GM23338 (cell line): ENCODE results near the gene TCL1A. TPM values are rescaled to one million over a fixed set of nuclear protein-coding genes. Genes with fewer than 3 reads are reported as not detected.

Source experiments
- ATAC-seq: fragments of 200-7000 bp; cut with Tn5 transposase; 3 replicates; pipeline ENCODE4 v1.9.1; 2020
- DNase-seq: peaks from one replicate; pipeline ENCODE4 v3.0.0-alpha.2; 2015; ENCODE audit warnings: low spot score
- H2AFZ ChIP-seq: fragments of 200-600 bp; sonication (generic); 2 replicates; pipeline ENCODE4 v1.8.0; 2016; ENCODE audit warnings: antibody characterized with exemption, mild to moderate bottlenecking, moderate library complexity
- H3F3A ChIP-seq: fragments of 200-600 bp; sonication (generic); replicated peaks from 2 replicates; pipeline ENCODE4 v1.8.0; 2017; ENCODE audit warnings: antibody characterized with exemption, mixed run types, low read depth
- H3K27ac ChIP-seq: fragments of 200-600 bp; sonication (generic); 2 replicates; pipeline ENCODE4 v1.6.1; 2016; ENCODE audit warnings: low read depth
- H3K27me3 ChIP-seq: fragments of 200-600 bp; sonication (generic); 2 replicates; pipeline ENCODE4 v1.8.0; 2016; ENCODE audit warnings: mild to moderate bottlenecking, mixed run types, moderate library complexity; ENCODE audit not compliant: insufficient read depth
- H3K36me3 ChIP-seq: fragments of 200-600 bp; sonication (generic); 2 replicates; pipeline ENCODE4 v1.8.0; 2016; ENCODE audit warnings: mild to moderate bottlenecking; ENCODE audit not compliant: insufficient read depth
- H3K4me1 ChIP-seq: fragments of 200-600 bp; sonication (generic); 2 replicates; pipeline ENCODE4 v1.8.0; 2016; ENCODE audit warnings: mild to moderate bottlenecking, moderate library complexity; ENCODE audit not compliant: insufficient read depth
- H3K4me2 ChIP-seq: fragments of 200-600 bp; sonication (generic); 2 replicates; pipeline ENCODE4 v1.7.1; 2017; ENCODE audit warnings: mixed run types
- H3K4me3 ChIP-seq: fragments of 200-600 bp; sonication (generic); 2 replicates; pipeline ENCODE4 v1.6.1; 2016; ENCODE audit warnings: mixed run types
- H3K79me2 ChIP-seq: fragments of 200-600 bp; sonication (generic); replicated peaks from 2 replicates; pipeline ENCODE4 v1.8.0; 2017; ENCODE audit warnings: mild to moderate bottlenecking; ENCODE audit not compliant: insufficient read depth
- H3K9me2 ChIP-seq: fragments of 200-600 bp; sonication (generic); 2 replicates; pipeline ENCODE4 v1.8.0; 2017; ENCODE audit not compliant: insufficient read depth
- H4K20me1 ChIP-seq: fragments of 200-600 bp; sonication (generic); replicated peaks from 2 replicates; pipeline ENCODE4 v1.8.0; 2017; ENCODE audit warnings: mild to moderate bottlenecking; ENCODE audit not compliant: insufficient read depth
- H3K27ac Mint-ChIP-seq: 2 replicates; pipeline ENCODE4 v1.8.0; 2020; ENCODE audit warnings: inconsistent platforms, mild to moderate bottlenecking, moderate library complexity, mixed read lengths
- H3K27me3 Mint-ChIP-seq: 3 replicates; pipeline ENCODE4 v1.8.0; 2022; ENCODE audit warnings: low read depth, mild to moderate bottlenecking, moderate library complexity, mixed read lengths, inconsistent platforms; ENCODE audit not compliant: insufficient read depth, poor library complexity
- H3K36me3 Mint-ChIP-seq: 3 replicates; pipeline ENCODE4 v1.8.0; 2021; ENCODE audit warnings: low read depth, mild to moderate bottlenecking, inconsistent platforms, moderate library complexity, mixed read lengths
- H3K4me1 Mint-ChIP-seq: 3 replicates; pipeline ENCODE4 v1.8.0; 2020; ENCODE audit warnings: mild to moderate bottlenecking, inconsistent platforms, mixed read lengths
- H3K4me3 Mint-ChIP-seq: 3 replicates; pipeline ENCODE4 v1.8.0; 2021; ENCODE audit warnings: moderate library complexity, mild to moderate bottlenecking, inconsistent platforms, mixed read lengths
- H3K9me3 Mint-ChIP-seq: 3 replicates; pipeline ENCODE4 v1.8.0; 2020; ENCODE audit warnings: moderate library complexity, mild to moderate bottlenecking, inconsistent platforms, mixed read lengths
- CREB1 ChIP-seq: fragments of 250-450 bp; sonication (Bioruptor Pico); IDR thresholded peaks from 2 replicates; pipeline ENCODE4 v1.5.0; 2020; ENCODE audit warnings: low read depth, mild to moderate bottlenecking, moderate library complexity
- EZH2 ChIP-seq: fragments of 200-600 bp; sonication (generic); IDR thresholded peaks from one replicate; pipeline ENCODE4 v1.8.0; 2017; ENCODE audit warnings: antibody characterized with exemption, mild to moderate bottlenecking, low read depth; ENCODE audit not compliant: unreplicated experiment
- EZH2phosphoT487 ChIP-seq: fragments of 200-600 bp; sonication (generic); IDR thresholded peaks from one replicate; pipeline ENCODE4 v1.8.1; 2018; ENCODE audit warnings: antibody characterized with exemption; ENCODE audit not compliant: unreplicated experiment
- JUNB ChIP-seq: IDR thresholded peaks from one replicate; pipeline ENCODE4 v1.6.1; 2016; ENCODE audit warnings: antibody characterized with exemption; ENCODE audit not compliant: unreplicated experiment
- NANOG ChIP-seq: IDR thresholded peaks from 2 replicates; pipeline ENCODE4 v1.6.1; 2016; ENCODE audit warnings: antibody characterized with exemption, borderline replicate concordance
- POLR2AphosphoS5 ChIP-seq: IDR thresholded peaks from 2 replicates; pipeline ENCODE4 v1.6.1; 2016; ENCODE audit warnings: antibody characterized with exemption, low read depth
- STAT1 ChIP-seq: IDR thresholded peaks from one replicate; pipeline ENCODE4 v1.6.1; 2016; ENCODE audit warnings: antibody characterized with exemption; ENCODE audit not compliant: unreplicated experiment
- ZNF114 ChIP-seq: fragments of 250-450 bp; sonication (Bioruptor Pico); IDR thresholded peaks from 2 replicates; pipeline ENCODE4 v1.5.0; 2020; ENCODE audit warnings: mild to moderate bottlenecking, moderate library complexity
- ZNF331 ChIP-seq: fragments of 250-450 bp; sonication (Bioruptor Pico); IDR thresholded peaks from 2 replicates; pipeline ENCODE4 v1.5.0; 2020; ENCODE audit warnings: low read depth, mild to moderate bottlenecking, moderate library complexity
- polyA plus RNA-seq: library from polyadenylated mRNA; unstranded; fragments of >200 nt; fragmentation: Nextera tagmentation; extraction: Ambion mirVana; gene quantifications from 2 replicates; pipeline ENCODE4 v1.2.1, GENCODE V29; 2016
- total RNA-seq: library from RNA; depleted of rRNA; stranded (reverse); fragments of >200 nt; shearing (Covaris generic); gene quantifications from 2 replicates; pipeline ENCODE4 v1.2.3, GENCODE V29; 2014
- TF ChIP-seq, protein P1 (sequence below), 2 experiments: fragments of 200-600 bp in 1 of 2; sonication (generic) in 1 of 2; conservative IDR thresholded peaks; 2 replicates each; pipeline versions ENCODE4 v1.5.1 to v1.6.1; 2016 to 2017; ENCODE audit warnings: antibody characterized with exemption in 2 of 2, low read depth in 2 of 2, mild to moderate bottlenecking in 2 of 2, moderate library complexity in 1 of 2
- TF ChIP-seq, protein P2 (sequence below): fragments of 250-450 bp; sonication (Bioruptor Pico); IDR thresholded peaks from 2 replicates; pipeline ENCODE4 v1.5.0; 2020; ENCODE audit warnings: mild to moderate bottlenecking, moderate library complexity
- TF ChIP-seq, protein P3 (sequence below): IDR thresholded peaks from 2 replicates; pipeline ENCODE4 v1.6.1; 2016; ENCODE audit warnings: antibody characterized with exemption
- TF ChIP-seq, protein P4 (sequence below): IDR thresholded peaks from one replicate; pipeline ENCODE4 v1.6.1; 2018; ENCODE audit warnings: antibody characterized with exemption; ENCODE audit not compliant: unreplicated experiment

The TCL1A gene
- total and polyA plus RNA-seq, 2 experiments from 2014 or later = 3.6 to 5.3 TPM

DNA sequence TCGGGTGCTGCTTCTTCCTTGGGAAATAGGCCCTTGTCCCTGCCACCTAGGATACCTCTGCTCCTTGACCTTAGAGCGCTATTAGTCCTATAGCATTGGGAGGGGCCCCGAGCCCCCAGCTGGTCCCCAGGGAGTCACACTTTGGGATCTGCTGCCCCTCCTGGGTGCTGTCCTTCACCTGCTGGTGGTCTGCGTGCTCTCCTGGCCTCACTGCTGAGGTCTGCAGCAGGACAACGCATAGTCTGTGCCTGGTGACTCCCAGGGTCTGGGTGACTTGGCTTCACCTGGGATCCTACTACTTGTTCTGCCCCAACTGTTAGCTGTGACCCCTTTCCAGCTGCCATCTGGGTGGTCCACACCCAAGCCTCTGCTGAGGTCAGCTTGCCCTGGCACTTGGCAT, 18.9 kb downstream of the TCL1A start:
- peaks cover 46% of the 10 kb centered on the region for H3K27me3 Mint-ChIP-seq
- no peak overlapping the region for H3K27ac Mint-ChIP-seq

More for the DNA sequence above, 18.9 kb downstream of the TCL1A start:
- Mint-ChIP-seq H3K36me3 (no peaks in the 10 kb centered on the region), H3K9me3 (no peaks in the 10 kb centered on the region), H3K4me3 (no peak overlapping the region), H3K4me1 (peaks cover 21% of the 10 kb centered on the region)
- DNase-seq (no peak), ATAC-seq (no peak)
- no peak overlapping the region for H2AFZ ChIP-seq
- H3K9me2 ChIP-seq = no peaks in the 10 kb centered on the region; the same call in 1 of the 2 replicates
- no peak overlapping the region for H3K4me2 ChIP-seq
- no peaks in the 10 kb centered on the region for H3K36me3 ChIP-seq
- H3K27me3 ChIP-seq = peaks cover 44% of the 10 kb centered on the region
- no peak for TF ChIP-seq ZNF114 (CRISPR knock-in tag)
- no peak for TF ChIP-seq CREB1
- TF ChIP-seq, protein P1, sequence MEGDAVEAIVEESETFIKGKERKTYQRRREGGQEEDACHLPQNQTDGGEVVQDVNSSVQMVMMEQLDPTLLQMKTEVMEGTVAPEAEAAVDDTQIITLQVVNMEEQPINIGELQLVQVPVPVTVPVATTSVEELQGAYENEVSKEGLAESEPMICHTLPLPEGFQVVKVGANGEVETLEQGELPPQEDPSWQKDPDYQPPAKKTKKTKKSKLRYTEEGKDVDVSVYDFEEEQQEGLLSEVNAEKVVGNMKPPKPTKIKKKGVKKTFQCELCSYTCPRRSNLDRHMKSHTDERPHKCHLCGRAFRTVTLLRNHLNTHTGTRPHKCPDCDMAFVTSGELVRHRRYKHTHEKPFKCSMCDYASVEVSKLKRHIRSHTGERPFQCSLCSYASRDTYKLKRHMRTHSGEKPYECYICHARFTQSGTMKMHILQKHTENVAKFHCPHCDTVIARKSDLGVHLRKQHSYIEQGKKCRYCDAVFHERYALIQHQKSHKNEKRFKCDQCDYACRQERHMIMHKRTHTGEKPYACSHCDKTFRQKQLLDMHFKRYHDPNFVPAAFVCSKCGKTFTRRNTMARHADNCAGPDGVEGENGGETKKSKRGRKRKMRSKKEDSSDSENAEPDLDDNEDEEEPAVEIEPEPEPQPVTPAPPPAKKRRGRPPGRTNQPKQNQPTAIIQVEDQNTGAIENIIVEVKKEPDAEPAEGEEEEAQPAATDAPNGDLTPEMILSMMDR (conservative IDR thresholded peaks at IDR 0.05; ENCODE audit: low read depth in 2 of 2) = no peak
- TF ChIP-seq ZNF331 (CRISPR knock-in tag) = no peak
- no peak for TF ChIP-seq NANOG
- no peak for TF ChIP-seq EZH2phosphoT487
- TF ChIP-seq POLR2AphosphoS5 = no peak
- TF ChIP-seq, protein P2, sequence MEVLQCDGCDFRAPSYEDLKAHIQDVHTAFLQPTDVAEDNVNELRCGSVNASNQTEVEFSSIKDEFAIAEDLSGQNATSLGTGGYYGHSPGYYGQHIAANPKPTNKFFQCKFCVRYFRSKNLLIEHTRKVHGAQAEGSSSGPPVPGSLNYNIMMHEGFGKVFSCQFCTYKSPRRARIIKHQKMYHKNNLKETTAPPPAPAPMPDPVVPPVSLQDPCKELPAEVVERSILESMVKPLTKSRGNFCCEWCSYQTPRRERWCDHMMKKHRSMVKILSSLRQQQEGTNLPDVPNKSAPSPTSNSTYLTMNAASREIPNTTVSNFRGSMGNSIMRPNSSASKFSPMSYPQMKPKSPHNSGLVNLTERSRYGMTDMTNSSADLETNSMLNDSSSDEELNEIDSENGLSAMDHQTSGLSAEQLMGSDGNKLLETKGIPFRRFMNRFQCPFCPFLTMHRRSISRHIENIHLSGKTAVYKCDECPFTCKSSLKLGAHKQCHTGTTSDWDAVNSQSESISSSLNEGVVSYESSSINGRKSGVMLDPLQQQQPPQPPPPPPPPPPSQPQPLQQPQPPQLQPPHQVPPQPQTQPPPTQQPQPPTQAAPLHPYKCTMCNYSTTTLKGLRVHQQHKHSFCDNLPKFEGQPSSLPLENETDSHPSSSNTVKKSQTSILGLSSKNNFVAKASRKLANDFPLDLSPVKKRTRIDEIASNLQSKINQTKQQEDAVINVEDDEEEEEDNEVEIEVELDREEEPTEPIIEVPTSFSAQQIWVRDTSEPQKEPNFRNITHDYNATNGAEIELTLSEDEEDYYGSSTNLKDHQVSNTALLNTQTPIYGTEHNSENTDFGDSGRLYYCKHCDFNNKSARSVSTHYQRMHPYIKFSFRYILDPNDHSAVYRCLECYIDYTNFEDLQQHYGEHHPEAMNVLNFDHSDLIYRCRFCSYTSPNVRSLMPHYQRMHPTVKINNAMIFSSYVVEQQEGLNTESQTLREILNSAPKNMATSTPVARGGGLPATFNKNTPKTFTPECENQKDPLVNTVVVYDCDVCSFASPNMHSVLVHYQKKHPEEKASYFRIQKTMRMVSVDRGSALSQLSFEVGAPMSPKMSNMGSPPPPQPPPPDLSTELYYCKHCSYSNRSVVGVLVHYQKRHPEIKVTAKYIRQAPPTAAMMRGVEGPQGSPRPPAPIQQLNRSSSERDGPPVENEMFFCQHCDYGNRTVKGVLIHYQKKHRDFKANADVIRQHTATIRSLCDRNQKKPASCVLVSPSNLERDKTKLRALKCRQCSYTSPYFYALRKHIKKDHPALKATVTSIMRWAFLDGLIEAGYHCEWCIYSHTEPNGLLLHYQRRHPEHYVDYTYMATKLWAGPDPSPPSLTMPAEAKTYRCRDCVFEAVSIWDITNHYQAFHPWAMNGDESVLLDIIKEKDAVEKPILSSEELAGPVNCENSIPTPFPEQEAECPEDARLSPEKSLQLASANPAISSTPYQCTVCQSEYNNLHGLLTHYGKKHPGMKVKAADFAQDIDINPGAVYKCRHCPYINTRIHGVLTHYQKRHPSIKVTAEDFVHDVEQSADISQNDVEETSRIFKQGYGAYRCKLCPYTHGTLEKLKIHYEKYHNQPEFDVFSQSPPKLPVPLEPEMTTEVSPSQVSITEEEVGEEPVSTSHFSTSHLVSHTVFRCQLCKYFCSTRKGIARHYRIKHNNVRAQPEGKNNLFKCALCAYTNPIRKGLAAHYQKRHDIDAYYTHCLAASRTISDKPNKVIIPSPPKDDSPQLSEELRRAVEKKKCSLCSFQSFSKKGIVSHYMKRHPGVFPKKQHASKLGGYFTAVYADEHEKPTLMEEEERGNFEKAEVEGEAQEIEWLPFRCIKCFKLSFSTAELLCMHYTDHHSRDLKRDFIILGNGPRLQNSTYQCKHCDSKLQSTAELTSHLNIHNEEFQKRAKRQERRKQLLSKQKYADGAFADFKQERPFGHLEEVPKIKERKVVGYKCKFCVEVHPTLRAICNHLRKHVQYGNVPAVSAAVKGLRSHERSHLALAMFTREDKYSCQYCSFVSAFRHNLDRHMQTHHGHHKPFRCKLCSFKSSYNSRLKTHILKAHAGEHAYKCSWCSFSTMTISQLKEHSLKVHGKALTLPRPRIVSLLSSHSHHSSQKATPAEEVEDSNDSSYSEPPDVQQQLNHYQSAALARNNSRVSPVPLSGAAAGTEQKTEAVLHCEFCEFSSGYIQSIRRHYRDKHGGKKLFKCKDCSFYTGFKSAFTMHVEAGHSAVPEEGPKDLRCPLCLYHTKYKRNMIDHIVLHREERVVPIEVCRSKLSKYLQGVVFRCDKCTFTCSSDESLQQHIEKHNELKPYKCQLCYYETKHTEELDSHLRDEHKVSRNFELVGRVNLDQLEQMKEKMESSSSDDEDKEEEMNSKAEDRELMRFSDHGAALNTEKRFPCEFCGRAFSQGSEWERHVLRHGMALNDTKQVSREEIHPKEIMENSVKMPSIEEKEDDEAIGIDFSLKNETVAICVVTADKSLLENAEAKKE (CRISPR knock-in tag) = no peak
- TF ChIP-seq, protein P3, sequence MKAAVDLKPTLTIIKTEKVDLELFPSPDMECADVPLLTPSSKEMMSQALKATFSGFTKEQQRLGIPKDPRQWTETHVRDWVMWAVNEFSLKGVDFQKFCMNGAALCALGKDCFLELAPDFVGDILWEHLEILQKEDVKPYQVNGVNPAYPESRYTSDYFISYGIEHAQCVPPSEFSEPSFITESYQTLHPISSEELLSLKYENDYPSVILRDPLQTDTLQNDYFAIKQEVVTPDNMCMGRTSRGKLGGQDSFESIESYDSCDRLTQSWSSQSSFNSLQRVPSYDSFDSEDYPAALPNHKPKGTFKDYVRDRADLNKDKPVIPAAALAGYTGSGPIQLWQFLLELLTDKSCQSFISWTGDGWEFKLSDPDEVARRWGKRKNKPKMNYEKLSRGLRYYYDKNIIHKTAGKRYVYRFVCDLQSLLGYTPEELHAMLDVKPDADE = no peak
- TF ChIP-seq EZH2 = no peak
- no peak for TF ChIP-seq JUNB
- TF ChIP-seq, protein P4, sequence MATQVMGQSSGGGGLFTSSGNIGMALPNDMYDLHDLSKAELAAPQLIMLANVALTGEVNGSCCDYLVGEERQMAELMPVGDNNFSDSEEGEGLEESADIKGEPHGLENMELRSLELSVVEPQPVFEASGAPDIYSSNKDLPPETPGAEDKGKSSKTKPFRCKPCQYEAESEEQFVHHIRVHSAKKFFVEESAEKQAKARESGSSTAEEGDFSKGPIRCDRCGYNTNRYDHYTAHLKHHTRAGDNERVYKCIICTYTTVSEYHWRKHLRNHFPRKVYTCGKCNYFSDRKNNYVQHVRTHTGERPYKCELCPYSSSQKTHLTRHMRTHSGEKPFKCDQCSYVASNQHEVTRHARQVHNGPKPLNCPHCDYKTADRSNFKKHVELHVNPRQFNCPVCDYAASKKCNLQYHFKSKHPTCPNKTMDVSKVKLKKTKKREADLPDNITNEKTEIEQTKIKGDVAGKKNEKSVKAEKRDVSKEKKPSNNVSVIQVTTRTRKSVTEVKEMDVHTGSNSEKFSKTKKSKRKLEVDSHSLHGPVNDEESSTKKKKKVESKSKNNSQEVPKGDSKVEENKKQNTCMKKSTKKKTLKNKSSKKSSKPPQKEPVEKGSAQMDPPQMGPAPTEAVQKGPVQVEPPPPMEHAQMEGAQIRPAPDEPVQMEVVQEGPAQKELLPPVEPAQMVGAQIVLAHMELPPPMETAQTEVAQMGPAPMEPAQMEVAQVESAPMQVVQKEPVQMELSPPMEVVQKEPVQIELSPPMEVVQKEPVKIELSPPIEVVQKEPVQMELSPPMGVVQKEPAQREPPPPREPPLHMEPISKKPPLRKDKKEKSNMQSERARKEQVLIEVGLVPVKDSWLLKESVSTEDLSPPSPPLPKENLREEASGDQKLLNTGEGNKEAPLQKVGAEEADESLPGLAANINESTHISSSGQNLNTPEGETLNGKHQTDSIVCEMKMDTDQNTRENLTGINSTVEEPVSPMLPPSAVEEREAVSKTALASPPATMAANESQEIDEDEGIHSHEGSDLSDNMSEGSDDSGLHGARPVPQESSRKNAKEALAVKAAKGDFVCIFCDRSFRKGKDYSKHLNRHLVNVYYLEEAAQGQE = no peak
- TF ChIP-seq STAT1 = no peak
- no peaks in the 10 kb centered on the region for H3F3A ChIP-seq
- H3K27ac ChIP-seq = no peak overlapping the region
- H4K20me1 ChIP-seq = no peaks in the 10 kb centered on the region
- peaks cover 20% of the 10 kb centered on the region for H3K4me1 ChIP-seq
- no peak overlapping the region for H3K4me3 ChIP-seq
- no peaks in the 10 kb centered on the region for H3K79me2 ChIP-seq
